CD14-positive monocyte (primary cell): ENCODE measurements around the gene KLHDC8A. TPM values are rescaled to one million over a fixed set of nuclear protein-coding genes. Genes with fewer than 3 reads are reported as not detected.

ENCODE experiments used
- DNase-seq, 3 donors: peaks; one replicate each; pipeline ENCODE4 v3.0.0-alpha.2; 2011 to 2022
- H2AFZ ChIP-seq: 2 replicates; pipeline ENCODE4 v1.6.0; 2012; ENCODE audit warnings: mild to moderate bottlenecking, low read depth, low read length, inconsistent platforms; ENCODE audit not compliant: insufficient read depth, poor library complexity, severe bottlenecking
- H3K27ac ChIP-seq, 2 donors: 1 replicate in 1 of 2; 2 replicates in 1 of 2; pipeline ENCODE4 v1.5.1; 2012 to 2013; ENCODE audit warnings: low read length in 2 of 2, control low read depth in 1 of 2, inconsistent platforms in 1 of 2, low read depth in 1 of 2, mild to moderate bottlenecking in 1 of 2
- H3K27me3 ChIP-seq, 2 donors: one replicate each; pipeline versions ENCODE4 v1.6.0 to v1.6.1; 2011 to 2013; ENCODE audit warnings: low read length in 2 of 2; ENCODE audit not compliant: control insufficient read depth in 2 of 2, insufficient read depth in 2 of 2
- H3K36me3 ChIP-seq, 2 donors: replicated peaks in 1 of 2; 1 replicate in 1 of 2; 2 replicates in 1 of 2; pipeline versions ENCODE4 v1.5.1 to v1.6.1; 2012 to 2013; ENCODE audit warnings: low read length in 2 of 2, control low read depth in 1 of 2, inconsistent platforms in 1 of 2, mild to moderate bottlenecking in 1 of 2; ENCODE audit not compliant: insufficient read depth in 2 of 2, control insufficient read depth in 1 of 2
- H3K4me1 ChIP-seq, 2 donors: 1 replicate in 1 of 2; 2 replicates in 1 of 2; pipeline versions ENCODE4 v1.5.1 to v1.6.1; 2012 to 2013; ENCODE audit warnings: low read length in 2 of 2, control low read depth in 1 of 2, inconsistent platforms in 1 of 2, mild to moderate bottlenecking in 1 of 2, moderate library complexity in 1 of 2; ENCODE audit not compliant: insufficient read depth in 2 of 2, control insufficient read depth in 1 of 2
- H3K4me2 ChIP-seq: replicated peaks from 2 replicates; pipeline ENCODE3; 2012; ENCODE audit warnings: low read length, moderate library complexity, mild to moderate bottlenecking; ENCODE audit not compliant: poor library complexity, severe bottlenecking; ENCODE audit errors: extremely low read depth
- H3K4me3 ChIP-seq, 3 experiments: fragments of 200-600 bp in 1 of 3; sonication (generic) in 1 of 3; replicated peaks in 1 of 3; 1 replicate in 2 of 3; 2 replicates in 1 of 3; pipeline ENCODE4 v1.5.1; 2011 to 2013; ENCODE audit warnings: low read length in 3 of 3, mild to moderate bottlenecking in 3 of 3, control low read depth in 2 of 3, low read depth in 2 of 3, inconsistent platforms in 1 of 3, moderate library complexity in 1 of 3
- H3K79me2 ChIP-seq: 2 replicates; pipeline ENCODE4 v1.6.0; 2012; ENCODE audit warnings: mild to moderate bottlenecking, control low read depth, inconsistent platforms, low read length, moderate library complexity; ENCODE audit not compliant: insufficient read depth
- H3K9ac ChIP-seq: 2 replicates; pipeline ENCODE4 v1.6.0; 2017; ENCODE audit warnings: low read length, mild to moderate bottlenecking; ENCODE audit not compliant: insufficient read depth, poor library complexity, severe bottlenecking
- H3K9me3 ChIP-seq, 2 donors: replicated peaks in 1 of 2; 1 replicate in 1 of 2; 2 replicates in 1 of 2; pipeline versions ENCODE4 v1.5.1 to v1.6.1; 2012 to 2013; ENCODE audit warnings: low read length in 2 of 2, control low read depth in 1 of 2; ENCODE audit not compliant: control insufficient read depth in 1 of 2, insufficient read depth in 1 of 2
- H4K20me1 ChIP-seq: 2 replicates; pipeline ENCODE4 v1.6.0; 2012; ENCODE audit warnings: mild to moderate bottlenecking, low read length, control low read depth, moderate library complexity; ENCODE audit not compliant: insufficient read depth
- H3K27ac Mint-ChIP-seq, 7 donors: one replicate each; pipeline ENCODE4 v1.8.0; 2020; ENCODE audit warnings: mild to moderate bottlenecking in 7 of 7, mixed read lengths in 7 of 7, moderate library complexity in 6 of 7, inconsistent platforms in 2 of 7
- H3K27me3 Mint-ChIP-seq, 3 donors: one replicate each; pipeline ENCODE4 v1.8.0; 2021 to 2022; ENCODE audit warnings: low read depth in 3 of 3, mild to moderate bottlenecking in 3 of 3, mixed read lengths in 3 of 3, moderate library complexity in 3 of 3, inconsistent platforms in 1 of 3
- H3K36me3 Mint-ChIP-seq, 2 donors: one replicate each; pipeline ENCODE4 v1.8.0; 2020; ENCODE audit warnings: mixed read lengths in 2 of 2, inconsistent platforms in 1 of 2, mild to moderate bottlenecking in 1 of 2
- H3K4me1 Mint-ChIP-seq: one replicate; pipeline ENCODE4 v1.8.0; 2020; ENCODE audit warnings: mild to moderate bottlenecking, mixed read lengths
- H3K4me3 Mint-ChIP-seq, 2 donors: one replicate each; pipeline ENCODE4 v1.8.0; 2020; ENCODE audit warnings: mild to moderate bottlenecking in 2 of 2, mixed read lengths in 2 of 2, moderate library complexity in 1 of 2
- H3K9me3 Mint-ChIP-seq, 7 donors: one replicate each; pipeline ENCODE4 v1.8.0; 2020 to 2022; ENCODE audit warnings: mixed read lengths in 7 of 7, mild to moderate bottlenecking in 6 of 7, moderate library complexity in 6 of 7, inconsistent platforms in 2 of 7
- WGBS: methylation state at CpG from one replicate; pipeline ENCODE4 v1.1.5; 2013; ENCODE audit warnings: missing lambda C conversion rate; ENCODE audit not compliant: insufficient coverage; 5-methylcytosine and 5-hydroxymethylcytosine counted together
- intact Hi-C, 2 donors: fragments of 100-400 bp; cut with micrococcal nuclease; formaldehyde crosslinking; loops; one replicate each; pipeline versions ENCODE4 v1.15.0 to v1.15.1; 2023
- polyA plus RNA-seq, 3 donors: library from polyadenylated mRNA; depleted of rRNA in 1 of 3; unstranded in 2 of 3; stranded (reverse) in 1 of 3; fragments of 300-500 nt in 2 of 3; fragments of >200 nt in 1 of 3; fragmentation: Illumina TruSeq in 2 of 3; gene quantifications; 1 replicate in 2 of 3; 2 replicates in 1 of 3; pipeline ENCODE4 v1.2.3, GENCODE V29; 2012 to 2021
- TF ChIP-seq, protein P1 (sequence below): fragments of 200-600 bp; IDR thresholded peaks from one replicate; pipeline ENCODE4 v1.8.0; 2022; ENCODE audit warnings: antibody characterized with exemption, mild to moderate bottlenecking

KLHDC8A gene
- polyA plus RNA-seq, 3 donors: not detected

DNA sequence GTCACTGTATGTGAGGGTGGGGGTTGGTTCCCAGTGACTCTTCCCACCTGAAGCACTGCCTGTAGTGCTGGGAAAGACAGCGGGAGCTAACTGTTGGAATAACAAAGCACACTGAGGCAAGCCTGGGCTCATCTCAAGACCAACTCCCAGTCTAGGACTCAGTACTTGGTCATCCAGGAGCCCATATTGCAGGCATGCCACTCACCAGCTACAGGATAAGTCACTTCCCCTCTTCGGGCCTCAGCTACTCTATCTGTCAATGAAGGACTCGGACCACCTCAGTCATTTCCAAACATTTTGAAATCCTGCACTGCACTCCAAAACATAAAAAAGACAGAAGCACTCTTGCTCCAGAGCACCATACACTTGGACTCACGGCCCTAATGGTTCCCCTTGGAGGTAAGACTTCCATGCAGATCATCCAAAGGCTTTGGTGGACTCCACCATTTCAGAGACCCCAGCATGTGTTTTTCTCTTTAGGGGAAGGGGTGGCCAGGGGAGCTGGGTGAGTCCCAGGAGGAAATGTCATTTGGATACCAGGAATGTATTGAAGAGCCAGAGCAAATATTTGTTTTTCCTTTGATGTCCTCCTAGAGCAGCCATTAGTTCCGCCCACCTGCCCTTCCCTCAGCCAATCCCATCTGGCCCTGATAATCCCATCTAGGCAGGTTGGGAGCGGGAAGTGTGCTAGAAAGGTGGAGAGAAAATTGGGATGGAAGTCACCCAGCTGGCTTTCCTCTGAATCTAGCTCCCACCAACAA is 38.3 kb downstream of the KLHDC8A start:
- Histone ChIP-seq H3K4me3 (peak overlapping the region; percentile 93 to 96 (median 95)), H3K4me1 (peaks cover 77 to 82% of the 10 kb centered on the region in 2 donors), H3K27ac (peak overlapping the region; percentile 63 to 88), H3K27me3 (no peaks in the 10 kb centered on the region), H2AFZ (no peak overlapping the region), H3K79me2 (peaks cover 86% of the 10 kb centered on the region), H3K36me3 (no peaks in the 10 kb centered on the region), H3K9me3 (no peaks in the 10 kb centered on the region), H3K4me2 (peak overlapping the region; percentile 94), H3K9ac (no peak overlapping the region), H4K20me1 (peaks cover 75% of the 10 kb centered on the region)
- 56% methylated on average over 4 of the region's 6 CpGs for WGBS
- Mint-ChIP-seq H3K27me3 (peaks cover 0 to 3% (median 2%) of the 10 kb centered on the region in 3 donors), H3K9me3 (peaks cover 0 to 5% (median 0%) of the 10 kb centered on the region in 7 donors), H3K36me3 (peaks cover 29 to 30% of the 10 kb centered on the region in 2 donors), H3K4me1 (peaks cover 76% of the 10 kb centered on the region), H3K27ac (peak overlapping the region; percentile 83 to 96 (median 94)), H3K4me3 (peak overlapping the region; percentile 91 to 98)
- peak; percentile 15 to 59 (median 52) for DNase-seq
- intact Hi-C loops: loop anchor here in 1 of 2 donors (2.0 kb wide), 1 partner anchor 34 kb away; no protein-coding TSS in a partner anchor
- TF ChIP-seq, protein P1, sequence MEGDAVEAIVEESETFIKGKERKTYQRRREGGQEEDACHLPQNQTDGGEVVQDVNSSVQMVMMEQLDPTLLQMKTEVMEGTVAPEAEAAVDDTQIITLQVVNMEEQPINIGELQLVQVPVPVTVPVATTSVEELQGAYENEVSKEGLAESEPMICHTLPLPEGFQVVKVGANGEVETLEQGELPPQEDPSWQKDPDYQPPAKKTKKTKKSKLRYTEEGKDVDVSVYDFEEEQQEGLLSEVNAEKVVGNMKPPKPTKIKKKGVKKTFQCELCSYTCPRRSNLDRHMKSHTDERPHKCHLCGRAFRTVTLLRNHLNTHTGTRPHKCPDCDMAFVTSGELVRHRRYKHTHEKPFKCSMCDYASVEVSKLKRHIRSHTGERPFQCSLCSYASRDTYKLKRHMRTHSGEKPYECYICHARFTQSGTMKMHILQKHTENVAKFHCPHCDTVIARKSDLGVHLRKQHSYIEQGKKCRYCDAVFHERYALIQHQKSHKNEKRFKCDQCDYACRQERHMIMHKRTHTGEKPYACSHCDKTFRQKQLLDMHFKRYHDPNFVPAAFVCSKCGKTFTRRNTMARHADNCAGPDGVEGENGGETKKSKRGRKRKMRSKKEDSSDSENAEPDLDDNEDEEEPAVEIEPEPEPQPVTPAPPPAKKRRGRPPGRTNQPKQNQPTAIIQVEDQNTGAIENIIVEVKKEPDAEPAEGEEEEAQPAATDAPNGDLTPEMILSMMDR: no peak

GRCh38 chr1:205317311-205317917 is 39.3 kb downstream of the KLHDC8A start:
- peaks cover 87 to 92% of the 10 kb centered on the region in 2 donors for H3K4me1 ChIP-seq
- peaks cover 86% of the 10 kb centered on the region for H3K4me1 Mint-ChIP-seq
- TF ChIP-seq, protein P1: no peak
- intact Hi-C loops: no loop called here
- WGBS: 27% methylated on average over 3 of the region's 7 CpGs
- H3K4me3 ChIP-seq: peak overlapping the region in 1 of 3 experiments; percentile 93
- H3K36me3 ChIP-seq: no peaks in the 10 kb centered on the region
- H3K4me2 ChIP-seq: peak overlapping the region; percentile 94
- H3K27ac Mint-ChIP-seq: peak overlapping the region in 5 of 7 donors; percentile 30 to 89 (median 75)
- H3K36me3 Mint-ChIP-seq: peaks cover 32 to 38% of the 10 kb centered on the region in 2 donors
- H2AFZ ChIP-seq: no peak overlapping the region
- H3K27ac ChIP-seq: peak overlapping the region in 1 of 2 donors; percentile 64
- H3K79me2 ChIP-seq: peaks cover 96% of the 10 kb centered on the region
- no peak for DNase-seq
- H3K9ac ChIP-seq: peak overlapping the region; percentile 22
- H4K20me1 ChIP-seq: peaks cover 75% of the 10 kb centered on the region
- peaks cover 0 to 2% (median 0%) of the 10 kb centered on the region in 3 donors for H3K27me3 Mint-ChIP-seq
- H3K9me3 ChIP-seq: no peaks in the 10 kb centered on the region
- peaks cover 0 to 5% (median 0%) of the 10 kb centered on the region in 7 donors for H3K9me3 Mint-ChIP-seq
- H3K27me3 ChIP-seq: no peaks in the 10 kb centered on the region
- peak overlapping the region; percentile 53 to 91 for H3K4me3 Mint-ChIP-seq
